ENCODE data around the gene GNPTG. TPM values are rescaled to one million over a fixed set of nuclear protein-coding genes. Genes with fewer than 3 reads are reported as not detected.

Gene GNPTG
- total and polyA plus RNA-seq, 2 donors (not counting 3 experiments of a cell fraction or from before 2014, with no cell fraction given) = 51.6 to 109 TPM

DNA sequence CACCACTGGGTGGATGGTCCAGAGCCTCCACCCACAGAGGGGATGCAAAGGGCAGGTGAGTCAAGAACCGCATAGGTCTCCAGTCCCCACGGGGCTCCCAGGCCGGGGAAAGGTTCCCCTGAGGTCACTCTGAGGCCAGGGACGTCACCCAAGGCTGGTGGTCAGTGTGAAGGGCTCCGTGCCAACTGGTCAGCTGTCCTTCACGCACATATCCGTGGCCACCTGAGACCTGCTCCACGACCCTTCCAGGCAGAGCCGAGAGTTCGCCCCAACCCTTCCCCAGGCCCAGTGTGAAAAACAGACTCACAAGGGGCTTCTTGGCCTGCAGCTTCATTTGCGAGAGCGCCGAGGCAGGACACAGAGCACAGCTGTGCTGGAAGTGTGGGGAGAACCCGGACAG is 2.8 kb upstream of the GNPTG start:
- CTCF ChIA-PET = interaction anchor here (2.2 kb wide), 1 partner anchor 15 kb away, joined by 5 read pairs; no protein-coding TSS in a partner anchor

DNA sequence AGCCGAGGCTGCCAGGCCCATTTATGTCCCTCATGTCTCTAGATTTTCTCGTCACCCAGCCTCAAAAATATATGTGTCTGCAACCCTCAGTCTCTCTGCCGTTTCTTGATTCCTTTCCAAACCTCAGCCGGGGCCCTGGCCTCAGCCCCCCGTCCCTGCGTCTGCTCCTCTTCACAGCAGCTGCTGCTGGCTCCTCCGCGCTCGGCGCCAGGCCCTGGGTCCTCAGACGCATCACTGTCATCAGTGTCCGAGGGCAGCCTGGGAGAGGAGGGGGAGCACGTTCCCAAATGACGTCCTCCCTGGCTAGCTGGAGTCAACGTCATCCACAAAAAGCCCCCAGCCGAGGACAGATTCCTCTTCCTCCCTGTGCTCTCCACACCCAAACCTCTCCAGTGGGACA is 2.4 kb upstream of the GNPTG start:
- Histone ChIP-seq H3K27ac (ENCODE audit: insufficient read depth, low read depth, low read length) (no peak overlapping the region), H3K79me2 (ENCODE audit: control insufficient read depth, insufficient read depth, low read length) (peaks cover 31% of the 10 kb centered on the region), H3K4me2 (ENCODE audit: insufficient read depth, low read length) (no peak overlapping the region), H3K9me1 (replicated peaks; ENCODE audit: control insufficient read depth, extremely low read depth, insufficient read depth, low read length) (no peaks in the 10 kb centered on the region), H2AFZ (ENCODE audit: low read depth, low read length) (no peak overlapping the region), H3K36me3 (ENCODE audit: control insufficient read depth in 2 of 2, extremely low read depth in 1 of 2, insufficient read depth in 2 of 2, low read length in 2 of 2) (peaks cover 0 to 11% of the 10 kb centered on the region in 2 experiments), H3K27me3 (ENCODE audit: control insufficient read depth in 2 of 2, insufficient read depth in 2 of 2, low read length in 2 of 2) (no peaks in the 10 kb centered on the region), H4K20me1 (replicated peaks; ENCODE audit: control insufficient read depth, extremely low read depth, insufficient read depth, low read length) (no peaks in the 10 kb centered on the region), H3K9me3 (replicated peaks; ENCODE audit: control insufficient read depth, insufficient read depth, low read length) (no peaks in the 10 kb centered on the region), H3K4me1 (ENCODE audit: control insufficient read depth, extremely low read depth, insufficient read depth, low read length) (peaks cover 13% of the 10 kb centered on the region), H3K4me3 (replicated peaks in 1 of 3; ENCODE audit: insufficient read depth in 1 of 3, low read depth in 1 of 3, low read length in 3 of 3) (no peak overlapping the region), H3K9ac (replicated peaks; ENCODE audit: extremely low read depth, insufficient read depth, low read length) (no peak overlapping the region)
- CTCF ChIA-PET = interaction anchor here (2.2 kb wide), 1 partner anchor 14 kb away, joined by 5 read pairs; no protein-coding TSS in a partner anchor
- dilution Hi-C loops (cut with MboI; ENCODE audit: extremely low pct_ligation_motif_present, low sequenced_read_pairs) (no loop called here), intact Hi-C loops (cut with micrococcal nuclease) (no loop called here)
- DNase-seq (ENCODE audit: low read depth, low spot score) (no peak), FAIRE-seq (no peak)
- no TSS peak for BruUV-seq (replicated peaks)
- POLR2A ChIA-PET = no interaction called here
- TF ChIP-seq, protein P1, sequence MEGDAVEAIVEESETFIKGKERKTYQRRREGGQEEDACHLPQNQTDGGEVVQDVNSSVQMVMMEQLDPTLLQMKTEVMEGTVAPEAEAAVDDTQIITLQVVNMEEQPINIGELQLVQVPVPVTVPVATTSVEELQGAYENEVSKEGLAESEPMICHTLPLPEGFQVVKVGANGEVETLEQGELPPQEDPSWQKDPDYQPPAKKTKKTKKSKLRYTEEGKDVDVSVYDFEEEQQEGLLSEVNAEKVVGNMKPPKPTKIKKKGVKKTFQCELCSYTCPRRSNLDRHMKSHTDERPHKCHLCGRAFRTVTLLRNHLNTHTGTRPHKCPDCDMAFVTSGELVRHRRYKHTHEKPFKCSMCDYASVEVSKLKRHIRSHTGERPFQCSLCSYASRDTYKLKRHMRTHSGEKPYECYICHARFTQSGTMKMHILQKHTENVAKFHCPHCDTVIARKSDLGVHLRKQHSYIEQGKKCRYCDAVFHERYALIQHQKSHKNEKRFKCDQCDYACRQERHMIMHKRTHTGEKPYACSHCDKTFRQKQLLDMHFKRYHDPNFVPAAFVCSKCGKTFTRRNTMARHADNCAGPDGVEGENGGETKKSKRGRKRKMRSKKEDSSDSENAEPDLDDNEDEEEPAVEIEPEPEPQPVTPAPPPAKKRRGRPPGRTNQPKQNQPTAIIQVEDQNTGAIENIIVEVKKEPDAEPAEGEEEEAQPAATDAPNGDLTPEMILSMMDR (IDR thresholded peaks at IDR 0.05; ENCODE audit: extremely low read depth in 1 of 2, insufficient read depth in 1 of 2, low read depth in 1 of 2, low read length in 2 of 2) = no peak

More for the DNA sequence above, 2.8 kb upstream of the GNPTG start:
- Histone ChIP-seq H3K27ac (ENCODE audit: insufficient read depth, low read depth, low read length) (no peak overlapping the region), H3K4me3 (replicated peaks in 1 of 3; ENCODE audit: insufficient read depth in 1 of 3, low read depth in 1 of 3, low read length in 3 of 3) (no peak overlapping the region), H3K9me3 (replicated peaks; ENCODE audit: control insufficient read depth, insufficient read depth, low read length) (no peaks in the 10 kb centered on the region), H4K20me1 (replicated peaks; ENCODE audit: control insufficient read depth, extremely low read depth, insufficient read depth, low read length) (no peaks in the 10 kb centered on the region), H3K9ac (replicated peaks; ENCODE audit: extremely low read depth, insufficient read depth, low read length) (no peak overlapping the region), H3K27me3 (ENCODE audit: control insufficient read depth in 2 of 2, insufficient read depth in 2 of 2, low read length in 2 of 2) (no peaks in the 10 kb centered on the region), H3K79me2 (ENCODE audit: control insufficient read depth, insufficient read depth, low read length) (peaks cover 29% of the 10 kb centered on the region), H3K4me2 (ENCODE audit: insufficient read depth, low read length) (no peak overlapping the region), H3K4me1 (ENCODE audit: control insufficient read depth, extremely low read depth, insufficient read depth, low read length) (peaks cover 13% of the 10 kb centered on the region), H3K36me3 (ENCODE audit: control insufficient read depth in 2 of 2, extremely low read depth in 1 of 2, insufficient read depth in 2 of 2, low read length in 2 of 2) (peaks cover 0 to 11% of the 10 kb centered on the region in 2 experiments), H3K9me1 (replicated peaks; ENCODE audit: control insufficient read depth, extremely low read depth, insufficient read depth, low read length) (no peaks in the 10 kb centered on the region), H2AFZ (ENCODE audit: low read depth, low read length) (no peak overlapping the region)
- intact Hi-C loops (cut with micrococcal nuclease) (no loop called here), dilution Hi-C loops (cut with MboI; ENCODE audit: extremely low pct_ligation_motif_present, low sequenced_read_pairs) (no loop called here)
- BruUV-seq (replicated peaks) = no TSS peak
- DNase-seq (ENCODE audit: low read depth, low spot score) (no peak), FAIRE-seq (no peak)
- POLR2A ChIA-PET = no interaction called here
- TF ChIP-seq JUN (IDR thresholded peaks at IDR 0.05; ENCODE audit: borderline replicate concordance, insufficient read depth, insufficient read length, low read depth) (no peak), POLR2AphosphoS5 (IDR thresholded peaks at IDR 0.05; ENCODE audit: insufficient read depth, low read depth, low read length) (no peak), MYC (IDR thresholded peaks at IDR 0.05; ENCODE audit: low read depth, low read length) (no peak), FOS (IDR thresholded peaks at IDR 0.05; ENCODE audit: borderline replicate concordance, insufficient read depth, low read length) (no peak)
